K562 (cell line): ENCODE results near the gene EEF2K. TPM values are rescaled to one million over a fixed set of nuclear protein-coding genes. Genes with fewer than 3 reads are reported as not detected.

Experiments
- ATAC-seq: fragments of 200-7000 bp; cut with Tn5 transposase; 3 replicates; pipeline ENCODE4 v1.9.1; 2020; ENCODE audit warnings: moderate library complexity
- BruUV-seq: library from RNA; stranded (reverse); fragments of 400-500 nt; replicated peaks from 2 replicates; lab custom pipeline; 2021; lab: Mats Ljungman, UMichigan
- CTCF ChIA-PET: fragments of 300-600 bp; formaldehyde crosslinking; extraction: SDS; loops from one replicate; lab custom pipeline; 2021; ENCODE audit warnings: low intra/inter-chr PET ratio; lab: Yijun Ruan, JAX
- POLR2A ChIA-PET: fragments of 300-600, 350-650 bp; sonication (Branson Sonifier 250); formaldehyde crosslinking; extraction: SDS; loops from one replicate; lab custom pipeline; 2021; ENCODE audit warnings: antibody characterized with exemption, inconsistent platforms; lab: Yijun Ruan, JAX
- DNase-seq, 4 experiments: peaks; one replicate each; pipeline versions ENCODE4 v3.0.0 to v3.0.0-alpha.2; 2011 to 2018; ENCODE audit warnings: low spot score in 3 of 4, mixed read lengths in 3 of 4; ENCODE audit errors: extremely low read depth in 1 of 4
- FAIRE-seq: peaks from 2 replicates; lab custom pipeline; 2011; peaks lifted over from hg19 to GRCh38; lab: Jason Lieb, UNC
- H2AFZ ChIP-seq: 2 replicates; pipeline ENCODE4 v1.6.0; 2011; ENCODE audit warnings: low read depth, low read length, control low read depth, inconsistent platforms
- H3K27ac ChIP-seq: fragments of 200-600 bp; 3 replicates; pipeline ENCODE4 v1.8.0; 2011; ENCODE audit warnings: low read depth, mild to moderate bottlenecking, control low read depth, inconsistent platforms, low read length, moderate library complexity, mixed read lengths; ENCODE audit errors: extremely low read depth
- H3K27me3 ChIP-seq, 2 experiments: fragments of 300-600 bp in 1 of 2; 2 replicates in 1 of 2; 3 replicates in 1 of 2; pipeline versions ENCODE4 v1.6.0 to v1.8.0; 2011; ENCODE audit warnings: inconsistent platforms in 2 of 2, low read length in 2 of 2, mild to moderate bottlenecking in 1 of 2, mixed read lengths in 1 of 2, moderate library complexity in 1 of 2; ENCODE audit not compliant: control insufficient read depth in 2 of 2, insufficient read depth in 2 of 2
- H3K36me3 ChIP-seq: fragments of 300-600 bp; 3 replicates; pipeline ENCODE4 v1.8.0; 2011; ENCODE audit warnings: mild to moderate bottlenecking, low read length, inconsistent platforms; ENCODE audit not compliant: control insufficient read depth, insufficient read depth
- H3K4me1 ChIP-seq, 2 experiments: fragments of 200-600 bp in 1 of 2; replicated peaks in 1 of 2; 2 replicates in 1 of 2; 3 replicates in 1 of 2; pipeline versions ENCODE4 v1.5.1 to v1.8.0; 2011; ENCODE audit warnings: inconsistent platforms in 2 of 2, low read length in 2 of 2, mild to moderate bottlenecking in 1 of 2, mixed read lengths in 1 of 2, moderate library complexity in 1 of 2; ENCODE audit not compliant: control insufficient read depth in 2 of 2, insufficient read depth in 2 of 2
- H3K4me2 ChIP-seq: 2 replicates; pipeline ENCODE4 v1.6.1; 2011; ENCODE audit warnings: low read length, control low read depth, inconsistent platforms, mixed read lengths; ENCODE audit not compliant: insufficient read depth
- H3K4me3 ChIP-seq: fragments of 200-600 bp; sonication (generic), shearing (Covaris generic); 2 replicates; pipeline ENCODE4 v1.5.1; 2016; ENCODE audit warnings: control low read depth, inconsistent platforms
- H3K79me2 ChIP-seq: fragments of 200-600 bp; 3 replicates; pipeline ENCODE4 v1.8.0; 2011; ENCODE audit warnings: low read length, inconsistent platforms; ENCODE audit not compliant: control insufficient read depth, insufficient read depth
- H3K9ac ChIP-seq, 2 experiments: 2 replicates each; pipeline versions ENCODE4 v1.6.0 to v1.6.1; 2011; ENCODE audit warnings: low read depth in 2 of 2, low read length in 2 of 2, control low read depth in 1 of 2, inconsistent platforms in 1 of 2, mild to moderate bottlenecking in 1 of 2, mixed read lengths in 1 of 2; ENCODE audit not compliant: insufficient read depth in 1 of 2
- H3K9me1 ChIP-seq: one replicate; pipeline ENCODE4 v1.6.0; 2011; ENCODE audit warnings: inconsistent platforms, mild to moderate bottlenecking, low read length, moderate library complexity; ENCODE audit not compliant: control insufficient read depth, insufficient read depth
- H3K9me3 ChIP-seq: replicated peaks from 2 replicates; pipeline ENCODE4 v1.5.1; 2011; ENCODE audit warnings: low read depth, low read length, inconsistent platforms; ENCODE audit not compliant: control insufficient read depth, insufficient read depth
- H4K20me1 ChIP-seq: replicated peaks from 2 replicates; pipeline ENCODE4 v1.6.1; 2011; ENCODE audit warnings: low read length, inconsistent platforms, mixed read lengths; ENCODE audit not compliant: control insufficient read depth, insufficient read depth
- PTBP1 ChIP-seq: fragments of 200-400 bp; formaldehyde crosslinking; IDR thresholded peaks from 2 replicates; pipeline ENCODE4 v1.6.1; 2017; ENCODE audit warnings: low read depth, low read length
- RUNX1 ChIP-seq: sonication (generic); IDR thresholded peaks from 2 replicates; pipeline ENCODE4 v1.6.1; 2016; ENCODE audit warnings: antibody characterized with exemption, low read depth
- ZBTB11 ChIP-seq, 3 experiments: fragments of 200-800 bp in 1 of 3; fragments of 250-450 bp in 1 of 3; fragments of 450-650 bp in 1 of 3; sonication (Bioruptor Pico) in 1 of 3; sonication (Bioruptor generic) in 1 of 3; formaldehyde crosslinking in 1 of 3; IDR thresholded peaks; 2 replicates each; pipeline versions ENCODE4 v1.6.1 to v1.8.0; 2016 to 2022; ENCODE audit warnings: mild to moderate bottlenecking in 2 of 3, missing genetic modification characterization in 2 of 3, missing compliant biosample characterization in 1 of 3, moderate library complexity in 1 of 3
- ZBTB8A ChIP-seq: fragments of 450-650 bp; IDR thresholded peaks from 2 replicates; pipeline ENCODE4 v1.6.1; 2018; ENCODE audit warnings: mild to moderate bottlenecking, moderate library complexity; ENCODE audit not compliant: partially characterized antibody
- ZNF740 ChIP-seq, 3 experiments: fragments of 200-800 bp in 1 of 3; sonication (Bioruptor generic) in 1 of 3; sonication (generic) in 1 of 3; formaldehyde crosslinking in 1 of 3; IDR thresholded peaks; 2 replicates each; pipeline versions ENCODE4 v1.6.1 to v1.8.0; 2016 to 2022; ENCODE audit warnings: mild to moderate bottlenecking in 2 of 3, missing compliant biosample characterization in 2 of 3, missing genetic modification characterization in 2 of 3, missing genetic modification reagents in 1 of 3
- WGBS: fragments of 100-300 bp; shearing (Covaris generic); methylation state at CpG from one replicate; pipeline ENCODE4 v1.1.6; 2016; ENCODE audit warnings: low coverage, mixed read lengths; ENCODE audit not compliant: insufficient coverage; ENCODE audit errors: missing lambda C conversion rate; 5-methylcytosine and 5-hydroxymethylcytosine counted together
- in situ Hi-C: fragments of 300-500 bp; cut with MboI; formaldehyde crosslinking; loops from 4 replicates; pipeline ENCODE4 v1.15.0; 2018; ENCODE audit warnings: inconsistent platforms, mixed read lengths
- intact Hi-C: fragments of 100-400 bp; cut with micrococcal nuclease; formaldehyde crosslinking; loops from 2 replicates; pipeline ENCODE4 v1.14.2; 2022
- polyA plus RNA-seq, 8 experiments: library from polyadenylated mRNA; depleted of rRNA in 4 of 8; stranded (reverse) in 5 of 8; unstranded in 3 of 8; fragments of >200 nt; fragmentation: Nextera tagmentation in 2 of 8; fragmentation: Illumina TruSeq in 1 of 8; extraction: Ambion mirVana in 2 of 8; extraction: Trizol in 1 of 8; gene quantifications; 2 replicates each; pipeline versions ENCODE4 v1.2.1 to v1.2.3, GENCODE V29; 2011 to 2014; ENCODE audit warnings: inconsistent platforms in 1 of 8, missing spikeins in 1 of 8
- total RNA-seq, 7 experiments: library from RNA; depleted of rRNA in 6 of 7; stranded (reverse); fragments of >200 nt in 6 of 7; fragmentation: Illumina TruSeq in 2 of 7; extraction: Trizol in 2 of 7; gene quantifications; 2 replicates each; pipeline versions ENCODE4 v1.2.1 to v1.2.3, GENCODE V29; 2011 to 2021; ENCODE audit warnings: low replicate concordance in 1 of 7

The EEF2K gene
- total and polyA plus RNA-seq, 9 of the 15 experiments (the other 6 are each of a cell fraction or from before 2014, with no cell fraction given): 3.0 to 35.2 (median 12.2) TPM

- ATAC-seq (no peak), FAIRE-seq (no peak), DNase-seq (no peak)
- peaks cover 18% of the 10 kb centered on the region for H3K79me2 ChIP-seq
- H3K27me3 ChIP-seq: no peaks in the 10 kb centered on the region
- H3K4me2 ChIP-seq: no peak overlapping the region
- 93% methylated on average over 11 of the region's 17 CpGs for WGBS
- ChIA-PET POLR2A (no interaction called here), CTCF (no interaction called here)
- H3K9me1 ChIP-seq: no peaks in the 10 kb centered on the region
- H3K4me1 ChIP-seq: peaks cover 0 to 4% of the 10 kb centered on the region in 2 experiments; a peak in 2 of 5 replicates
- H2AFZ ChIP-seq: no peak overlapping the region
- TF ChIP-seq RUNX1 (no peak), ZNF740 (CRISPR knock-in tag; IDR thresholded peaks at IDR 0.05) (no peak), ZNF740 (tag; IDR thresholded peaks at IDR 0.05) (no peak), ZBTB8A (no peak), PTBP1 (no peak), ZBTB11 (CRISPR knock-in tag; IDR thresholded peaks at IDR 0.05) (no peak)
- peaks cover 97% of the 10 kb centered on the region for H3K36me3 ChIP-seq
- in situ Hi-C loops: no loop called here
- H4K20me1 ChIP-seq: peaks cover 28% of the 10 kb centered on the region
- no peak overlapping the region for H3K27ac ChIP-seq
- H3K4me3 ChIP-seq: no peak overlapping the region
- H3K9ac ChIP-seq: no peak overlapping the region
- BruUV-seq: no TSS peak
- H3K9me3 ChIP-seq: no peaks in the 10 kb centered on the region
- intact Hi-C loops: loop anchor here (10.0 kb wide), 1 partner anchor 1138 kb away; no protein-coding TSS in a partner anchor
Observed at GRCh38 chr16:22322741-22323140, 116.7 kb downstream of the EEF2K start.
